BJ (cell line): ENCODE data around the gene USP30. TPM values are rescaled to one million over a fixed set of nuclear protein-coding genes. Genes with fewer than 3 reads are reported as not detected.

Experiments used
- CTCF ChIA-PET: fragments of 350-600 bp; formaldehyde crosslinking; extraction: SDS; loops from one replicate; lab custom pipeline; 2021; ENCODE audit warnings: antibody characterized with exemption, inconsistent platforms; lab: Yijun Ruan, JAX
- POLR2A ChIA-PET: fragments of 300-600 bp; sonication (Branson Sonifier 250); formaldehyde crosslinking; extraction: SDS; loops from one replicate; lab custom pipeline; 2021; ENCODE audit warnings: antibody characterized with exemption; lab: Charles Lee
- DNase-seq: peaks from one replicate; pipeline ENCODE4 v3.0.0-alpha.2; 2011; ENCODE audit warnings: low read depth
- H3K27me3 ChIP-seq: 2 replicates; pipeline ENCODE4 v1.6.0; 2011; ENCODE audit warnings: low read length; ENCODE audit not compliant: control insufficient read depth, insufficient read depth
- H3K36me3 ChIP-seq: 2 replicates; pipeline ENCODE4 v1.5.1; 2011; ENCODE audit warnings: low read length; ENCODE audit not compliant: control insufficient read depth, insufficient read depth
- H3K4me3 ChIP-seq: 2 replicates; pipeline ENCODE4 v1.5.1; 2011; ENCODE audit warnings: low read depth, mild to moderate bottlenecking, control low read depth, low read length
- CTCF ChIP-seq: IDR thresholded peaks from 2 replicates; pipeline ENCODE4 v1.5.1; 2011; ENCODE audit warnings: low read depth, mild to moderate bottlenecking, control low read depth, inconsistent platforms, low read length, moderate library complexity; ENCODE audit not compliant: insufficient read depth
- polyA plus RNA-seq: library from polyadenylated mRNA; depleted of rRNA; stranded (reverse); fragments of >200 nt; gene quantifications from 2 replicates; pipeline ENCODE4 v1.2.3, GENCODE V29; 2011

The USP30 gene
- polyA plus RNA-seq, 1 experiment: 16.7 TPM

DNA sequence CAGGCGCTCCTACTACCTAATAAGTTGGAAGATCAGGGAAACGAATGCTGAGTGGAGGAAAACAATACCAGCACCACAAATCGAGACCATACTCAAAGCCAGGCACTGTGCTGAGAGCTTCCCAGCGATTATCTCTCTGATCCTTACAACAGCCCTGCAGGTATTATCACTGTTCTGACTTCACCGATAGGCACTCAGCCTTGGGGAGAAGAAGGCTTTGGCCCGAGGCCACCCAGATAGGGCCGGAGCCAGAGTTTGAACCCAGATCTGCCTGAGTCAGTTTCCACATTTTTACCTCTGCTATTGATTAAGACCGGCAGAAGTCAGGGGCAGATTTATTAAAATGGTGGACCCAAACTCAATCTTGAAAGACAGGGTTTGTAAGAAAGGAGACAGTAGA is 36.4 kb upstream of the USP30 start:
- Histone ChIP-seq H3K27me3 (no peaks in the 10 kb centered on the region), H3K36me3 (no peaks in the 10 kb centered on the region), H3K4me3 (no peak overlapping the region)
- POLR2A ChIA-PET: no interaction called here
- no peak for DNase-seq
- TF ChIP-seq CTCF: no peak
- CTCF ChIA-PET: no interaction called here

- TF ChIP-seq CTCF: no peak
Observed at GRCh38 chr12:109016978-109017377, 35.4 kb upstream of the USP30 start.

GRCh38 chr12:109018296-109018695 is 34.1 kb upstream of the USP30 start:
- H3K4me3 ChIP-seq: no peak overlapping the region
- no peak for TF ChIP-seq CTCF
- CTCF ChIA-PET: no interaction called here
- DNase-seq: no peak
- no peaks in the 10 kb centered on the region for H3K27me3 ChIP-seq
- POLR2A ChIA-PET: no interaction called here
- no peaks in the 10 kb centered on the region for H3K36me3 ChIP-seq

More at GRCh38 chr12:109016978-109017377, 35.4 kb upstream of the USP30 start:
- POLR2A ChIA-PET: no interaction called here
- no peak for DNase-seq
- Histone ChIP-seq H3K4me3 (no peak overlapping the region), H3K36me3 (no peaks in the 10 kb centered on the region), H3K27me3 (no peaks in the 10 kb centered on the region)
- CTCF ChIA-PET: no interaction called here

DNA sequence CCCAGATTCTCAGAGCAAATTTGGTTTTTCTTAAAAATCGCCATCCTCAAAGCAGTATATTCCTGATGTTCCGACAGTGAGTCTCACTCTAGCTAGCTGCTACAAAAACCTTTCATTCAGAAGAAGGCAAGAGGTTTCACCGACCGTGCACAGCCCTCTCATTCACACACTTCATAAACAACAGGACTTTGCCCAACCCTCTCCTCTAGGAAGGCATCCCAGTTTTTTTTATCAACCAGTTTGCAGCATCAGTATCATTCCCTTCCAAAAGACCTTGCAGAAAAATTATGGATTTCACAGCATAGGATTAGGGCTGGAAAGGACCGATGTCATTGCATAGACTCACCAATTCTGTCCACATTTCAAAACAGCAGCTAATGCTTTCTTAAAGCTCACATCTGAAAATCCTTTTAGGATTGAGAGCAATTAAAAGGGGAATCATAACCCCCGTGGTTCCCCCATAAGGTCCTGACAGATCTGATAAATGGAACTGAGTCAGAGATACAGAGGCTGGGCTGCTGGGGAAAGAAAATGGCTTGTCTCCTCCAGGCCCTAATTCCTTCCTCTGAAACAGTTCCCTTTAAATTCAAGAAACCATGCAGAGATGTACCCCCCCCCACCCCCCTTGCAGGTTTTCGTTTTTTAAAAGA is 32.1 kb upstream of the USP30 start:
- Histone ChIP-seq H3K36me3 (no peaks in the 10 kb centered on the region), H3K4me3 (no peak overlapping the region), H3K27me3 (no peaks in the 10 kb centered on the region)
- ChIA-PET POLR2A (no interaction called here), CTCF (no interaction called here)
- TF ChIP-seq CTCF: no peak
- no peak for DNase-seq

GRCh38 chr12:109020796-109021380 is 31.5 kb upstream of the USP30 start, which contains the start of gene SVOP:
Gene SVOP, minus strand, starts transcription at chr12:109021068. Its CDS starts 200 bp downstream, at chr12:109020868.
- Histone ChIP-seq H3K36me3 (no peaks in the 10 kb centered on the region), H3K4me3 (no peak within 1 kb of the TSS), H3K27me3 (no peaks in the 10 kb centered on the region)
- DNase-seq: peak; percentile 1
- ChIA-PET CTCF (interaction anchor here (1.0 kb wide), 1 partner anchor 72 kb away, joined by 3 read pairs; the partner anchor contains the start of gene ALKBH2), POLR2A (no interaction called here)
- TF ChIP-seq CTCF: no peak
